Parathyroid adenoma (tissue), 2 donors: ENCODE results near the gene GUCA2A.

Source experiments
- H2AFZ ChIP-seq: fragments of 300-600 bp; sonication (generic); one replicate; pipeline ENCODE4 v1.7.0; 2017; ENCODE audit warnings: antibody characterized with exemption, mild to moderate bottlenecking
- H3K27ac ChIP-seq: fragments of 300-600 bp; sonication (generic); one replicate; pipeline ENCODE4 v1.7.0; 2017
- H3K27me3 ChIP-seq: fragments of 300-600 bp; sonication (generic); one replicate; pipeline ENCODE4 v1.7.0; 2017; ENCODE audit warnings: low read length; ENCODE audit not compliant: control insufficient read depth, insufficient read depth
- H3K36me3 ChIP-seq: fragments of 300-600 bp; sonication (generic); one replicate; pipeline ENCODE4 v1.7.0; 2017; ENCODE audit warnings: low read length; ENCODE audit not compliant: control insufficient read depth, insufficient read depth
- H3K4me1 ChIP-seq: fragments of 300-600 bp; sonication (generic); one replicate; pipeline ENCODE4 v1.7.0; 2017; ENCODE audit warnings: control low read depth
- H3K4me2 ChIP-seq: fragments of 300-600 bp; sonication (generic); one replicate; pipeline ENCODE4 v1.7.0; 2017; ENCODE audit warnings: low read length
- H3K4me3 ChIP-seq: fragments of 300-600 bp; sonication (generic); one replicate; pipeline ENCODE4 v1.7.0; 2017; ENCODE audit warnings: low read depth, low read length
- H3K79me2 ChIP-seq: fragments of 300-600 bp; sonication (generic); one replicate; pipeline ENCODE4 v1.7.0; 2017; ENCODE audit warnings: control low read depth
- H3K9ac ChIP-seq: fragments of 300-600 bp; sonication (generic); one replicate; pipeline ENCODE4 v1.7.0; 2017; ENCODE audit warnings: mild to moderate bottlenecking
- H3K9me3 ChIP-seq: fragments of 300-600 bp; sonication (generic); one replicate; pipeline ENCODE4 v1.7.0; 2017; ENCODE audit warnings: low read length; ENCODE audit not compliant: control insufficient read depth
- CTCF ChIP-seq: fragments of 300-600 bp; sonication (generic); IDR thresholded peaks from one replicate; pipeline ENCODE4 v1.7.0; 2017; ENCODE audit warnings: antibody characterized with exemption, mild to moderate bottlenecking
- donor health status: primary hyperparathyroidism.

Gene GUCA2A

GRCh38 chr1:42163536-42164503, 725 bp downstream of the GUCA2A start:
- Histone ChIP-seq H2AFZ (no peak overlapping the region), H3K79me2 (no peaks in the 10 kb centered on the region), H3K4me2 (no peak overlapping the region), H3K4me3 (no peak overlapping the region), H3K9me3 (no peaks in the 10 kb centered on the region), H3K4me1 (no peaks in the 10 kb centered on the region), H3K36me3 (no peaks in the 10 kb centered on the region), H3K9ac (no peak overlapping the region), H3K27me3 (no peaks in the 10 kb centered on the region), H3K27ac (no peak overlapping the region)
- no peak for TF ChIP-seq CTCF

GRCh38 chr1:42163114-42163513, 1.4 kb downstream of the GUCA2A start:
- H3K79me2 ChIP-seq, result no peaks in the 10 kb centered on the region
- no peaks in the 10 kb centered on the region for H3K36me3 ChIP-seq
- no peak overlapping the region for H3K4me3 ChIP-seq
- no peak for TF ChIP-seq CTCF
- no peak overlapping the region for H3K9ac ChIP-seq
- H3K4me1 ChIP-seq, result no peaks in the 10 kb centered on the region
- H2AFZ ChIP-seq, result no peak overlapping the region
- no peak overlapping the region for H3K4me2 ChIP-seq
- no peaks in the 10 kb centered on the region for H3K9me3 ChIP-seq
- H3K27me3 ChIP-seq, result no peaks in the 10 kb centered on the region
- H3K27ac ChIP-seq, result no peak overlapping the region

GRCh38 chr1:42162181-42162580, 2.4 kb downstream of the GUCA2A start:
- Histone ChIP-seq H3K4me2 (no peak overlapping the region), H2AFZ (no peak overlapping the region), H3K4me3 (no peak overlapping the region), H3K4me1 (no peaks in the 10 kb centered on the region), H3K9me3 (no peaks in the 10 kb centered on the region), H3K79me2 (no peaks in the 10 kb centered on the region), H3K9ac (no peak overlapping the region), H3K27me3 (no peaks in the 10 kb centered on the region), H3K27ac (no peak overlapping the region), H3K36me3 (no peaks in the 10 kb centered on the region)
- TF ChIP-seq CTCF, result no peak

GRCh38 chr1:42158189-42158588, 6.4 kb downstream of the GUCA2A start:
- Histone ChIP-seq H3K79me2 (no peaks in the 10 kb centered on the region), H3K4me1 (no peaks in the 10 kb centered on the region), H3K9me3 (no peaks in the 10 kb centered on the region), H3K27ac (no peak overlapping the region), H3K9ac (no peak overlapping the region), H3K4me3 (no peak overlapping the region), H3K27me3 (no peaks in the 10 kb centered on the region), H3K4me2 (no peak overlapping the region), H2AFZ (no peak overlapping the region), H3K36me3 (no peaks in the 10 kb centered on the region)
- no peak for TF ChIP-seq CTCF

- no peak overlapping the region for H3K4me3 ChIP-seq
- TF ChIP-seq CTCF, result no peak
- H3K9me3 ChIP-seq, result no peaks in the 10 kb centered on the region
- no peaks in the 10 kb centered on the region for H3K36me3 ChIP-seq
- no peak overlapping the region for H2AFZ ChIP-seq
- H3K4me1 ChIP-seq, result no peaks in the 10 kb centered on the region
- no peak overlapping the region for H3K9ac ChIP-seq
- no peak overlapping the region for H3K4me2 ChIP-seq
- H3K27me3 ChIP-seq, result no peaks in the 10 kb centered on the region
- no peaks in the 10 kb centered on the region for H3K79me2 ChIP-seq
- H3K27ac ChIP-seq, result no peak overlapping the region
Observed at GRCh38 chr1:42157667-42158066, 6.9 kb downstream of the GUCA2A start.
